SK-N-SH (cell line): ENCODE data around the gene RIOK3. TPM values are rescaled to one million over a fixed set of nuclear protein-coding genes. Genes with fewer than 3 reads are reported as not detected.

ENCODE experiments used
- CTCF ChIA-PET: fragments of 300-600, 350-600 bp; formaldehyde crosslinking; extraction: SDS; loops from one replicate; lab custom pipeline; 2021; lab: Yijun Ruan, JAX
- POLR2A ChIA-PET: fragments of 350-600 bp; sonication (Branson Sonifier 250); formaldehyde crosslinking; extraction: SDS; loops from one replicate; lab custom pipeline; 2020; ENCODE audit warnings: antibody characterized with exemption, inconsistent platforms; lab: Yijun Ruan, JAX
- DNase-seq: peaks from one replicate; pipeline ENCODE4 v3.0.0; 2012
- H2AFZ ChIP-seq: fragments of 200-600 bp; sonication (generic); 2 replicates; pipeline ENCODE4 v1.8.1; 2016; ENCODE audit warnings: antibody characterized with exemption, mild to moderate bottlenecking, low read depth
- H3F3A ChIP-seq: fragments of 200-600 bp; sonication (generic); replicated peaks from 2 replicates; pipeline ENCODE3; 2016; ENCODE audit warnings: antibody characterized with exemption, mild to moderate bottlenecking; ENCODE audit not compliant: insufficient read depth
- H3K27ac ChIP-seq, 2 experiments: fragments of 200-500 bp in 1 of 2; fragments of 200-600 bp in 1 of 2; sonication (Bioruptor generic) in 1 of 2; sonication (generic), shearing (Covaris generic) in 1 of 2; 2 replicates each; pipeline versions ENCODE4 v1.5.1 to v1.6.1; 2014 to 2016; ENCODE audit warnings: low read depth in 2 of 2, inconsistent platforms in 1 of 2, low read length in 1 of 2, mild to moderate bottlenecking in 1 of 2, mixed read lengths in 1 of 2
- H3K27me3 ChIP-seq: fragments of 200-600 bp; sonication (generic), shearing (Covaris generic); 2 replicates; pipeline ENCODE4 v1.6.1; 2016; ENCODE audit warnings: mixed run types; ENCODE audit not compliant: insufficient read depth
- H3K36me3 ChIP-seq, 2 experiments: fragments of 200-500 bp in 1 of 2; fragments of 200-600 bp in 1 of 2; sonication (Bioruptor generic) in 1 of 2; sonication (generic) in 1 of 2; replicated peaks in 1 of 2; 2 replicates each; pipeline versions ENCODE3 to v1.5.1; 2014 to 2016; ENCODE audit warnings: low read length in 1 of 2, mild to moderate bottlenecking in 1 of 2; ENCODE audit not compliant: insufficient read depth in 2 of 2, control insufficient read depth in 1 of 2
- H3K4me1 ChIP-seq, 2 experiments: fragments of 200-500 bp in 1 of 2; fragments of 200-600 bp in 1 of 2; sonication (Bioruptor generic) in 1 of 2; sonication (generic), shearing (Covaris generic) in 1 of 2; 2 replicates each; pipeline versions ENCODE4 v1.5.1 to v1.6.1; 2014 to 2016; ENCODE audit warnings: low read depth in 1 of 2, low read length in 1 of 2, mixed run types in 1 of 2; ENCODE audit not compliant: insufficient read depth in 2 of 2, control insufficient read depth in 1 of 2
- H3K4me2 ChIP-seq: fragments of 200-600 bp; sonication (generic), shearing (Covaris generic); 2 replicates; pipeline ENCODE4 v1.6.1; 2017; ENCODE audit warnings: mixed run types
- H3K4me3 ChIP-seq, 2 experiments: fragments of 200-500 bp in 1 of 2; fragments of 200-600 bp in 1 of 2; sonication (Bioruptor generic) in 1 of 2; sonication (generic), shearing (Covaris generic) in 1 of 2; 2 replicates each; pipeline versions ENCODE4 v1.5.1 to v1.8.1; 2014 to 2016; ENCODE audit warnings: low read depth in 2 of 2, inconsistent platforms in 1 of 2, low read length in 1 of 2, mild to moderate bottlenecking in 1 of 2, mixed read lengths in 1 of 2, moderate library complexity in 1 of 2
- H3K79me2 ChIP-seq: fragments of 200-600 bp; sonication (generic); 2 replicates; pipeline ENCODE4 v1.8.1; 2017; ENCODE audit warnings: mild to moderate bottlenecking; ENCODE audit not compliant: insufficient read depth
- H3K9ac ChIP-seq: fragments of 200-600 bp; sonication (generic); 2 replicates; pipeline ENCODE4 v1.6.1; 2017; ENCODE audit warnings: mixed run types
- H3K9me2 ChIP-seq: fragments of 200-600 bp; sonication (generic); 2 replicates; pipeline ENCODE4 v1.6.1; 2017; ENCODE audit warnings: mixed run types
- H3K9me3 ChIP-seq: fragments of 200-600 bp; sonication (generic); 2 replicates; pipeline ENCODE4 v1.6.1; 2017; ENCODE audit warnings: mixed run types, mild to moderate bottlenecking, moderate library complexity
- H4K20me1 ChIP-seq: fragments of 200-600 bp; sonication (generic); 2 replicates; pipeline ENCODE4 v1.6.1; 2017; ENCODE audit warnings: mild to moderate bottlenecking, mixed run types; ENCODE audit not compliant: insufficient read depth
- CHD2 ChIP-seq: fragments of 150-350 bp; IDR thresholded peaks from 2 replicates; pipeline ENCODE4 v1.6.1; 2018; ENCODE audit warnings: low read length; ENCODE audit not compliant: partially characterized antibody
- EZH2phosphoT487 ChIP-seq: fragments of 200-600 bp; sonication (generic); IDR thresholded peaks from 2 replicates; pipeline ENCODE4 v1.6.1; 2017; ENCODE audit warnings: low read depth, mixed run types, mild to moderate bottlenecking, antibody characterized with exemption, moderate library complexity, borderline replicate concordance
- FOXJ3 ChIP-seq: sonication (generic); formaldehyde crosslinking; IDR thresholded peaks from 2 replicates; pipeline ENCODE4 v1.5.1; 2020; ENCODE audit warnings: mild to moderate bottlenecking, missing genetic modification reagents
- IRF3 ChIP-seq: fragments of 150-350 bp; IDR thresholded peaks from 2 replicates; pipeline ENCODE4 v1.6.1; 2016; ENCODE audit warnings: mild to moderate bottlenecking, low read depth, low read length
- NFIC ChIP-seq: IDR thresholded peaks from 2 replicates; pipeline ENCODE4 v1.4.0; 2012; ENCODE audit warnings: borderline replicate concordance
- NRF1 ChIP-seq: IDR thresholded peaks from 2 replicates; pipeline ENCODE4 v1.6.1; 2012; ENCODE audit warnings: low read depth, mild to moderate bottlenecking, low read length
- REST ChIP-seq: IDR thresholded peaks from 2 replicates; pipeline ENCODE4 v1.6.1; 2012; ENCODE audit warnings: mild to moderate bottlenecking, low read depth, low read length, moderate library complexity
- SIN3A ChIP-seq: IDR thresholded peaks from 2 replicates; pipeline ENCODE4 v1.6.1; 2012; ENCODE audit warnings: low read depth, mild to moderate bottlenecking, low read length, moderate library complexity, borderline replicate concordance
- SMC3 ChIP-seq: IDR thresholded peaks from 2 replicates; pipeline ENCODE4 v1.6.1; 2012; ENCODE audit warnings: low read depth, low read length, improper control_type of control experiment
- USF1 ChIP-seq: IDR thresholded peaks from 2 replicates; pipeline ENCODE4 v1.4.0; 2012; ENCODE audit warnings: low read depth, borderline replicate concordance
- USF2 ChIP-seq: fragments of 150-350 bp; IDR thresholded peaks from 2 replicates; pipeline ENCODE4 v1.6.1; 2017; ENCODE audit warnings: antibody characterized with exemption, low read length, low read depth, borderline replicate concordance
- WGBS: methylation state at CpG from one replicate; pipeline ENCODE4 v1.1.6; 2017; ENCODE audit warnings: low lambda C conversion rate; 5-methylcytosine and 5-hydroxymethylcytosine counted together
- polyA plus RNA-seq, 3 experiments: library from polyadenylated mRNA; depleted of rRNA; stranded (reverse); fragments of >200 nt; gene quantifications; 2 replicates each; pipeline ENCODE4 v1.2.3, GENCODE V29; 2012

The RIOK3 gene
- polyA plus RNA-seq, 1 of the 3 experiments (the other 2 are of a cell fraction) = 12.3 TPM

- CTCF ChIA-PET = interaction anchor here (4.0 kb wide), 1 partner anchor 182 kb away, joined by 22 read pairs; no protein-coding TSS in a partner anchor
- Histone ChIP-seq H3K36me3 (peaks cover 69 to 72% of the 10 kb centered on the region in 2 experiments), H3K4me3 (no peak overlapping the region), H3F3A (peaks cover 4% of the 10 kb centered on the region), H3K27ac (no peak overlapping the region), H3K9me3 (no peaks in the 10 kb centered on the region), H3K9me2 (no peaks in the 10 kb centered on the region), H3K9ac (no peak overlapping the region), H3K27me3 (no peaks in the 10 kb centered on the region), H2AFZ (no peak overlapping the region), H3K4me2 (no peak overlapping the region), H4K20me1 (no peaks in the 10 kb centered on the region), H3K4me1 (no peaks in the 10 kb centered on the region), H3K79me2 (no peaks in the 10 kb centered on the region; the same call in 1 of the 2 replicates)
- POLR2A ChIA-PET = no interaction called here
- 88% methylated on average over 7 of the region's 7 CpGs for WGBS
- DNase-seq = no peak
- TF ChIP-seq REST (no peak), SIN3A (no peak), NFIC (no peak), FOXJ3 (CRISPR knock-in tag) (no peak), USF1 (no peak), NRF1 (no peak), SMC3 (no peak), IRF3 (no peak), CHD2 (no peak), USF2 (no peak), EZH2phosphoT487 (no peak)
Measured at GRCh38 chr18:23521271-23521670, 68.2 kb downstream of the RIOK3 start.
